AG09309 (cell line): Measurements from ENCODE around the gene ARPC5.
A peak's percentile ranks its signal among the peaks of the same experiment; 100 is the strongest.

Experiments
- DNase-seq: peaks from one replicate; pipeline ENCODE4 v3.0.0-alpha.2; 2010; ENCODE audit warnings: low read depth
- H3K4me3 ChIP-seq: 2 replicates; pipeline ENCODE4 v1.5.1; 2011; ENCODE audit warnings: mild to moderate bottlenecking, low read depth, low read length, moderate library complexity; ENCODE audit not compliant: control insufficient read depth
- CTCF ChIP-seq: IDR thresholded peaks from 2 replicates; pipeline ENCODE4 v1.5.1; 2011; ENCODE audit warnings: mild to moderate bottlenecking, low read depth, low read length, inconsistent platforms; ENCODE audit not compliant: insufficient read depth, control insufficient read depth; ENCODE audit errors: missing control alignments

ARPC5 gene

GRCh38 chr1:183607322-183607980 lies 28.1 kb downstream of the ARPC5 start:
- H3K4me3 ChIP-seq = no peak overlapping the region
- no peak for TF ChIP-seq CTCF
- no peak for DNase-seq

- no peak overlapping the region for H3K4me3 ChIP-seq
- no peak for TF ChIP-seq CTCF
- DNase-seq = no peak
These were observed 29.7 kb downstream of the ARPC5 start for GRCh38 chr1:183605904-183606303.

GRCh38 chr1:183604815-183605214 lies 30.8 kb downstream of the ARPC5 start:
- DNase-seq = no peak
- H3K4me3 ChIP-seq = no peak overlapping the region
- no peak for TF ChIP-seq CTCF

GRCh38 chr1:183604038-183604808 lies 31.4 kb downstream of the ARPC5 start:
- TF ChIP-seq CTCF = no peak
- DNase-seq = peak; percentile 73
- H3K4me3 ChIP-seq = no peak overlapping the region

- DNase-seq = no peak
- no peak for TF ChIP-seq CTCF
- no peak overlapping the region for H3K4me3 ChIP-seq
These were observed 33.1 kb downstream of the ARPC5 start for GRCh38 chr1:183602510-183602909.

- no peak for TF ChIP-seq CTCF
- no peak for DNase-seq
- no peak overlapping the region for H3K4me3 ChIP-seq
These were observed 34.9 kb downstream of the ARPC5 start for GRCh38 chr1:183600634-183601033.
